ENCODE data around the gene OR13J1.

OR13J1 gene

DNA sequence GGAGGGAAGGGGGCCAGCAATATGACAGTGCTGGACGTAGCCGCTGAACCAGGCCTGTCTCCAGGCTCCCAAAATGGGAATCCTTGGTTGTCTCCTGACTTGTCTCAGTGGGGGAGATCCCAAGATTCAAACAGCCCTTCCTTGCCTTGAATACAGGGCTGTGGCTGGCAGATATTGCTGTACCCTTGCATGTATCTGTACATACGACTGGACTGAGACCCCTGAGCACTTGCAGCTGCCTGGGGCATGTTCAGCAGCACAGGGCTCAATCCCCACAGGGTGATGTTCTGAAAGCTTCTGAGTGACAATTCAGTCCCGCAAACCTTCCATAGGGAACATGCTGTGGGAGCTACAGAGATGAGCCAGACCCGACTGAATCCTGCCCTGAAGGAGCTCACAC, 13.3 kb downstream of the OR13J1 start:
- DNase-seq = no peak

DNA sequence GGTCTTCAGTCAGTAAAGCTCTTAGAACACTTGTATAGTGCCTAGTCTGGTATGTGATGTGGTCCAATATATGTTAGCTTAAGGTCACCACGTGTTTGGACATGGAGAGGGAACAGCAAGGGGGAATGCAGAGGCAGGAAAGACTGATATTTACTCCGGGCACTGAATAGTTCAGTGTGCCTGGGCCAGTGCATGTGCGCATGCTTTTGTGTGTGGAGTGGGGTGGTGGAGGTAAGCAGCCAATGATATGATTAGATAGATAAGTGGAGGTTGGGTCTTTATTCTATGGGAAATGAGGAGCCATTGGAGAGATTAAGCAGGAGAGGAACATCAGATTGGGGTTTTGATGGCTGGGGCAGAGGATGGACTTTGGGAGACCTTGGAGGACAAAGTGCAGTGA, 14.0 kb downstream of the OR13J1 start:
- no peak for DNase-seq

- no peak for DNase-seq
Measured at GRCh38 chr9:35854091-35854762, 16.0 kb downstream of the OR13J1 start.

DNA sequence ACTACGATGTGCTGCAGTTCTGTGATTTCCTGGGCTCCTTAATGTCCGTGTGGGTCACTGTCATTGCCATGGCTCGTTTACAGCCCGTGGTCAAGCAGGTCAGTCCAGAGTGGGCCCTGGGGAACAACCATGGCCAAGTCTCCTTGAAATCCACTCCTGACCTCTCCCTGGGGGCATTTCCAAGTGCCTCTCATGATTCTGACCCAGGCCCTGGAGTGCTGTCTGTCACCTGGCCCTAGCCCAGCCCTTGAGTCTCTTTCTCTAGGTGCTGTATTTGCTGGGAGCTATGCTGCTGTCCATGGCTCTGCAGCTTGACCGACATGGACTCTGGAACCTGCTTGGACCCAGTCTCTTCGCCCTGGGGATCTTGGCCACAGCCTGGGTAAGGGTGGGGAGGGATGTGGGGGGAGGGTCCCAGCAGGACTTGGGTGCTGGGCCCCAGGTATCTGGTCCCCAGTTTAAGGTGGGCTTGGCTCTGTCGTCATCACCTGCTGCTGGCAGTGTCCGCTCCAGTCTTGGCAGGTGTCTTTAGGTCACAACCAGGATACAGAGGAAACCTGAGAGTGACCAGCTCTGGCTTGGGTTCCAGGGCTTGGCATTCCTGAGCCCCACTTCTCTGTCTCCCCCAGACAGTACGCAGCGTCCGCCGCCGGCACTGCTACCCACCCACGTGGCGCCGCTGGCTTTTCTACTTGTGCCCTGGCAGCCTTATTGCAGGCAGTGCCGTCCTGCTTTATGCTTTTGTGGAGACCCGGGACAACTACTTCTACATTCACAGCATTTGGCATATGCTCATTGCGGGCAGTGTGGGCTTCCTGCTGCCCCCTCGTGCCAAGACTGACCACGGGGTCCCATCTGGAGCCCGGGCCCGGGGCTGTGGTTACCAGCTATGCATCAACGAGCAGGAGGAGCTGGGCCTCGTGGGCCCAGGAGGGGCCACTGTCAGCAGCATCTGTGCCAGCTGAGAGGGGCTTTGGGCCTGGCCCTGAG, 17.0 kb downstream of the OR13J1 start:
- no peak for DNase-seq

DNA sequence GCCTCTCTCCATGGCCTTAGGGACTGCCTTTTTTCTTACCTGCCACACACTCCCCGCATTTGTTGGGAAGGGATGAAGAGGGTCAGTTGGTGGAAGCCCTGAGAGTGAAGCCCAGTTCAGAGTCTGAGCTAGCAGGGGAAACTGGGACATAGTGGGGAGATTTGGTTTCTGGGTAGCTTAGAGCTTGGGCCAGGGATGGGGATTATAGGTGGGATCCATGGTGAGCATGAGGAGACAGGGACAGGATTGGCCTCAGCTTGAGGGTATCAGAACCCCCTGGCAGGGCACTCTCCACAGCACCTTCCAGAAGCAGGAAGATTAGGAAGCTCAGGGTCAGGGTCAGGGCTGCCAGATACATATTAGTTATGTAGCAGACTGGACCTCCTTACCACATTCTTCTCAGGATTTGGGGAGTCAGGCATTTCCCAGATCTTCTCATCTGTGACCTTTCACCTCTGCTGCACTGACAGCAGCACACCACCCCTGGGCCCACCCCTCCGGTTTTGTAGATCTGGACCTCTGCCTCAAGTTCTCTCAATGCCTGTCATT, 17.9 kb downstream of the OR13J1 start:
- DNase-seq = no peak

DNA sequence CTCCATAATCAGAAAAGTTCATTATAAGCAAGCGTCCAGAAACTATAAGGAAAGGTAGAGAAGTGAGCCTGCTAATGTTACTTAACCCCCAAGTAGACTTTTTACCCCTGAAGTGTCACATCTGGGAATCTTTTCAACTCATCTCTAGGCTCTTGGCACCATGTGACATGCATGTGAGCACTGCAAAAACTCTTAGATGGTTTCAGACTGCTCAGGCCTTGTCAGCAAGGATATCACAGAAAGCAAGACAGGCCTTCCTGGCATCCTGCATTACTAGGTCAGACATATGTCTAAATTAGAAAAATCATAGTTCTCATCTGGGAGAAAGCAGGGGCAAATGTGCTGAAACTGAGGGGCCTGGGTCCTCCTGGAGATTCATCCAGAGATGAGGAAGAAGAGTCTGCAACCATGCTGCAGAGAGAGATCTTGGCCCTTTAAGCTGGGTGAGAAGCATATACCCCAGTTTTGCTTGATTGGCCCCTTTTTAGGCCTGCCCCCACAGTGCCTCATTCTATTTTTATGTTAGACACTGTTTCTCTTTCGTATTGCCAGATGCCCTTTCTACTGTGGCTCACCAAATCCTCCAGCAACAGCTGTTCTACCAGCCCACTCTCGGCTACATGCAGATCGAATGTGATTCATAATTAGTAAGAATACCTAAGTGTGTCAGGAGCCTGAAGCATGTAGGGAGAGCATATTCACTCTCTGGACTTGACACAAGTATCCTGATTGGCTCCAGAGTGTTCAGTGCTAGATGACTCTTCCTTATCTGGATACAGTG, 22.2 kb downstream of the OR13J1 start:
- DNase-seq = no peak

- no peak for DNase-seq
Measured at GRCh38 chr9:35845824-35846771, 24.1 kb downstream of the OR13J1 start.

DNA sequence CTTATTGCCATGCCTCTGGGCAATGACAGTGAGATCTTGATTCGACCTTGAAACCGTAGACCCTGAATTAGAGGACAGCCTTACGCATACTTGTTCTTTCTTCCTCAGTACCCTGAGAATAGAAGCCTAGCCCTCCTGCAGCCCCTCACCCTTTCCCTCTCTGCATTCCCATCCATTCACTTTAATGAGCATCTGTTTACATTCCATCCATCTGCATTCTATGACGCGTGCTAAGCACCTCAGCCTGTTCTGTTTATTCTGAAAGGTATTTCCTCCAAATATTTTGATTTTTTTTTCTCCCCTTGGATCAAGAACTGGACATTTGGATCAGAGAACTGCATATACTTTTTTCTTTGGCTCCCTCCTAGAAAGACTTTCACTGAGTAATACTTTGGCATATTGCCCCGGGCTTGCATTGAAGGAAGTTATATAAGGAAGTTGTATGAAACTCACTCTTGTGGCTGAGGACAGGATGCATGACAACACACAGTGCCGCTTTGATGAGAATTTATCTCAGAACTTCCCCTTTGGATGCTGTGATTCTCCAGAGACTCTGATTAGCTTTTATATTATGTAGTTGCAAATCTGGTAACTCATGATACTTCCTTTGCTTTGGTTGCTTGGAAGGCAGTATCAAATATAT, 25.5 kb downstream of the OR13J1 start:
- no peak for DNase-seq

- DNase-seq = no peak
Measured at GRCh38 chr9:35842795-35843194, 27.4 kb downstream of the OR13J1 start.

- DNase-seq = no peak
Measured at GRCh38 chr9:35842020-35842745, 28.0 kb downstream of the OR13J1 start.

GRCh38 chr9:35841645-35841900, 28.6 kb downstream of the OR13J1 start:
- no peak for DNase-seq

- DNase-seq = no peak
Measured at GRCh38 chr9:35840881-35841644, 29.1 kb downstream of the OR13J1 start.

- DNase-seq = no peak
Measured at GRCh38 chr9:35839926-35840325, 30.3 kb downstream of the OR13J1 start.

DNA sequence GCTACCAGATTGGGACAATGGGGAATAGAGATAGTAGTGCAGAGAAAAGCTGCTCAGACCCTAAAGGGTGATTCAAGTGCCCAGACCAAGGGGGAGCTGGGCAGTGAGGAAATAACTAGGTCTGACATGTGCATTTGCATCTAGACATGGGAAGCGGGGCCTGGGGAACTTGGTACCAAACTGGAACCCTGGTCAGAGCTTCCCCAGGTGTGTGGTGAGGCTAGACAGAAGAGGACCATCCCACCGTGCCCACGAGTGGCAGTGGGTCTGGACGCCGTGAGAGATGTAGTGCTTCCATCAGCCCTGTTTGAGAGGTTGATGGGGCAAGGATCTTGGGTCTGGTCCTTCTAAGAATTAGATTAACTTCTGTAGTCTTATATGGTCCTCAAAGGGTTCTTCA, 33.6 kb downstream of the OR13J1 start:
- no peak for DNase-seq

GRCh38 chr9:35835766-35836165, 34.4 kb downstream of the OR13J1 start:
- DNase-seq = no peak

DNA sequence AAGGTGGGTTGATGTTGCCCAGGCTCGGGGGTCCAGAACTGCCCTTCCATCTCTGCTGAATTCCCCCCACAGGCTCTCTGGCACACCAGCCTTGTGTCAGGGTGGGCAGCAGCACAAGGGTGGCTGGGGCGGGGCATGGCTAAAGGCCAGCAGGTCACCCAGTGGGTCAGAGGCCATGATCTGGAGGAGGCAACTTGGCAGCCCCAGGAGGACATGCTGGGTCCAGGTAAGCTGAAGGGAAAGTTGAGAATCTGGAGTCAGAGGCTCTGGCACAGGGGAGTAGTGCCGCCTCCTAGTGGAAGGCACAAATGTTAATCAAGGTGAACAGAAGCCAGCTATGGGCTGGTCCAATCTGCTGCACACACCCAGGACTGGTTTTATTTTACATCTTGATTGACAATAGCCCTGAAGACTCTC, 35.0 kb downstream of the OR13J1 start:
- DNase-seq = no peak

GRCh38 chr9:35834260-35835215, 35.7 kb downstream of the OR13J1 start:
- DNase-seq = no peak

DNA sequence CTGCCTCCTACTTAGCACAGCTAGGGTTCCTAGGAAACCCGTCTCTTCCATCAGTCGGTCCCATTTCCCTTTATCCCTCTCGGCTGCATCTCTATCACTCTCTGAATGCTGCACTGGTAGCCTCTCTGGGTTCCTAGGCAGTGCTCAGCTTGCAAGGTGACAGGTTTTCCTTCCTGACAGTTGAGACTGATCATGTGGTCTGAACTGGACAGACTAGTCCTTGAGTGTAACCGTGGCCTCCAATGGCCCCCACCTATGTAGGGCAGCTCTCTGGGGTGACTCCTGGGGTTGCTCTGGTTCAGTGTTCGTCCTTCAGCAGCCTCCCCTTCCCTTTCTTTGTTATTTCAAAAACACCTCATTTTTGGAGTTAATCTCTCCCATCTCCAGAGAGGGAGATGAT, 37.4 kb downstream of the OR13J1 start:
- DNase-seq = no peak

DNA sequence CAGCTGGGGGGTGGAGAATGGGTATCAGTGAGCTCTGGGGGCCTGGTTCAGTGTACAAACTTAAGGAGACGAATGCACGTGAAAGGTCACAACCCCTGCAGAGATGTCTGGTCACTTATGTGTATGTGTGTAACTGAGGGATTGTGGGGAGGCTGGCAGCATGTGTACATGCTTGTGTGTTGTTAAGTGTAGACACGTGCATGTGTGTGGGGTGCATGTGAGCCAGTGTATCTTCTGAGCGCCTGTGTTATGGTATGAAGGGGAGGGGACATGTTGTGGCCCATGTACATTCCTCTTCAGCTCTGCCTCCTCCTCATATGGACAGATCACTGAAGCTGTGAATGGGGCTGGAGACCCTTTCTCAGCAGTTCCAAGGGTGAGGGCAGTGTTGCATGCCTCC, 39.2 kb downstream of the OR13J1 start:
- no peak for DNase-seq
